SK-N-SH (cell line): ENCODE measurements around the gene AGAP1. TPM values are rescaled to one million over a fixed set of nuclear protein-coding genes. Genes with fewer than 3 reads are reported as not detected.

Source experiments
- CTCF ChIA-PET: fragments of 300-600, 350-600 bp; formaldehyde crosslinking; extraction: SDS; loops from one replicate; lab custom pipeline; 2021; lab: Yijun Ruan, JAX
- POLR2A ChIA-PET: fragments of 350-600 bp; sonication (Branson Sonifier 250); formaldehyde crosslinking; extraction: SDS; loops from one replicate; lab custom pipeline; 2020; ENCODE audit warnings: antibody characterized with exemption, inconsistent platforms; lab: Yijun Ruan, JAX
- DNase-seq: peaks from one replicate; pipeline ENCODE4 v3.0.0; 2012
- H2AFZ ChIP-seq: fragments of 200-600 bp; sonication (generic); 2 replicates; pipeline ENCODE4 v1.8.1; 2016; ENCODE audit warnings: antibody characterized with exemption, mild to moderate bottlenecking, low read depth
- H3F3A ChIP-seq: fragments of 200-600 bp; sonication (generic); replicated peaks from 2 replicates; pipeline ENCODE3; 2016; ENCODE audit warnings: antibody characterized with exemption, mild to moderate bottlenecking; ENCODE audit not compliant: insufficient read depth
- H3K27ac ChIP-seq, 2 experiments: fragments of 200-500 bp in 1 of 2; fragments of 200-600 bp in 1 of 2; sonication (Bioruptor generic) in 1 of 2; sonication (generic), shearing (Covaris generic) in 1 of 2; 2 replicates each; pipeline versions ENCODE4 v1.5.1 to v1.6.1; 2014 to 2016; ENCODE audit warnings: low read depth in 2 of 2, inconsistent platforms in 1 of 2, low read length in 1 of 2, mild to moderate bottlenecking in 1 of 2, mixed read lengths in 1 of 2
- H3K27me3 ChIP-seq: fragments of 200-600 bp; sonication (generic), shearing (Covaris generic); 2 replicates; pipeline ENCODE4 v1.6.1; 2016; ENCODE audit warnings: mixed run types; ENCODE audit not compliant: insufficient read depth
- H3K36me3 ChIP-seq, 2 experiments: fragments of 200-500 bp in 1 of 2; fragments of 200-600 bp in 1 of 2; sonication (Bioruptor generic) in 1 of 2; sonication (generic) in 1 of 2; replicated peaks in 1 of 2; 2 replicates each; pipeline versions ENCODE3 to v1.5.1; 2014 to 2016; ENCODE audit warnings: low read length in 1 of 2, mild to moderate bottlenecking in 1 of 2; ENCODE audit not compliant: insufficient read depth in 2 of 2, control insufficient read depth in 1 of 2
- H3K4me1 ChIP-seq, 2 experiments: fragments of 200-500 bp in 1 of 2; fragments of 200-600 bp in 1 of 2; sonication (Bioruptor generic) in 1 of 2; sonication (generic), shearing (Covaris generic) in 1 of 2; 2 replicates each; pipeline versions ENCODE4 v1.5.1 to v1.6.1; 2014 to 2016; ENCODE audit warnings: low read depth in 1 of 2, low read length in 1 of 2, mixed run types in 1 of 2; ENCODE audit not compliant: insufficient read depth in 2 of 2, control insufficient read depth in 1 of 2
- H3K4me2 ChIP-seq: fragments of 200-600 bp; sonication (generic), shearing (Covaris generic); 2 replicates; pipeline ENCODE4 v1.6.1; 2017; ENCODE audit warnings: mixed run types
- H3K4me3 ChIP-seq, 2 experiments: fragments of 200-500 bp in 1 of 2; fragments of 200-600 bp in 1 of 2; sonication (Bioruptor generic) in 1 of 2; sonication (generic), shearing (Covaris generic) in 1 of 2; 2 replicates each; pipeline versions ENCODE4 v1.5.1 to v1.8.1; 2014 to 2016; ENCODE audit warnings: low read depth in 2 of 2, inconsistent platforms in 1 of 2, low read length in 1 of 2, mild to moderate bottlenecking in 1 of 2, mixed read lengths in 1 of 2, moderate library complexity in 1 of 2
- H3K79me2 ChIP-seq: fragments of 200-600 bp; sonication (generic); 2 replicates; pipeline ENCODE4 v1.8.1; 2017; ENCODE audit warnings: mild to moderate bottlenecking; ENCODE audit not compliant: insufficient read depth
- H3K9ac ChIP-seq: fragments of 200-600 bp; sonication (generic); 2 replicates; pipeline ENCODE4 v1.6.1; 2017; ENCODE audit warnings: mixed run types
- H3K9me2 ChIP-seq: fragments of 200-600 bp; sonication (generic); 2 replicates; pipeline ENCODE4 v1.6.1; 2017; ENCODE audit warnings: mixed run types
- H3K9me3 ChIP-seq: fragments of 200-600 bp; sonication (generic); 2 replicates; pipeline ENCODE4 v1.6.1; 2017; ENCODE audit warnings: mixed run types, mild to moderate bottlenecking, moderate library complexity
- H4K20me1 ChIP-seq: fragments of 200-600 bp; sonication (generic); 2 replicates; pipeline ENCODE4 v1.6.1; 2017; ENCODE audit warnings: mild to moderate bottlenecking, mixed run types; ENCODE audit not compliant: insufficient read depth
- CHD2 ChIP-seq: fragments of 150-350 bp; IDR thresholded peaks from 2 replicates; pipeline ENCODE4 v1.6.1; 2018; ENCODE audit warnings: low read length; ENCODE audit not compliant: partially characterized antibody
- EP300 ChIP-seq, 2 experiments: IDR thresholded peaks; 2 replicates each; pipeline versions ENCODE4 v1.4.0 to v1.6.1; 2012; ENCODE audit warnings: borderline replicate concordance in 1 of 2, low read depth in 1 of 2, low read length in 1 of 2
- FOSL2 ChIP-seq: IDR thresholded peaks from 2 replicates; pipeline ENCODE4 v1.4.0; 2012; ENCODE audit warnings: low read depth, mild to moderate bottlenecking, moderate library complexity, borderline replicate concordance
- MEF2A ChIP-seq: IDR thresholded peaks from 2 replicates; pipeline ENCODE4 v1.4.0; 2012; ENCODE audit warnings: low read depth, borderline replicate concordance
- NFIC ChIP-seq: IDR thresholded peaks from 2 replicates; pipeline ENCODE4 v1.4.0; 2012; ENCODE audit warnings: borderline replicate concordance
- NRF1 ChIP-seq: IDR thresholded peaks from 2 replicates; pipeline ENCODE4 v1.6.1; 2012; ENCODE audit warnings: low read depth, mild to moderate bottlenecking, low read length
- PBX3 ChIP-seq: IDR thresholded peaks from 2 replicates; pipeline ENCODE4; 2012
- POLR2AphosphoS5 ChIP-seq: IDR thresholded peaks from 2 replicates; pipeline ENCODE4 v1.6.1; 2012; ENCODE audit warnings: low read depth, low read length
- RAD21 ChIP-seq: IDR thresholded peaks from 2 replicates; pipeline ENCODE4 v1.6.1; 2012; ENCODE audit warnings: mild to moderate bottlenecking, low read length
- RCOR1 ChIP-seq: fragments of 150-350 bp; IDR thresholded peaks from 2 replicates; pipeline ENCODE4 v1.6.1; 2017; ENCODE audit warnings: antibody characterized with exemption, low read length
- REST ChIP-seq: IDR thresholded peaks from 2 replicates; pipeline ENCODE4 v1.6.1; 2012; ENCODE audit warnings: mild to moderate bottlenecking, low read depth, low read length, moderate library complexity
- RFX5 ChIP-seq: IDR thresholded peaks from 2 replicates; pipeline ENCODE4 v1.6.1; 2012; ENCODE audit warnings: mild to moderate bottlenecking, improper control_type of control experiment, low read length
- TCF12 ChIP-seq: IDR thresholded peaks from 2 replicates; pipeline ENCODE4 v1.4.0; 2012
- YY1 ChIP-seq: IDR thresholded peaks from 2 replicates; pipeline ENCODE4 v1.4.0; 2012; ENCODE audit warnings: low read depth, mild to moderate bottlenecking
- WGBS: methylation state at CpG from one replicate; pipeline ENCODE4 v1.1.6; 2017; ENCODE audit warnings: low lambda C conversion rate; 5-methylcytosine and 5-hydroxymethylcytosine counted together
- polyA plus RNA-seq, 3 experiments: library from polyadenylated mRNA; depleted of rRNA; stranded (reverse); fragments of >200 nt; gene quantifications; 2 replicates each; pipeline ENCODE4 v1.2.3, GENCODE V29; 2012
- TF ChIP-seq, protein P1 (sequence below): fragments of 200-600 bp; sonication (generic); IDR thresholded peaks from 2 replicates; pipeline ENCODE4 v1.6.1; 2017; ENCODE audit warnings: antibody characterized with exemption, mild to moderate bottlenecking, moderate library complexity
- TF ChIP-seq, protein P2 (sequence below): IDR thresholded peaks from 2 replicates; pipeline ENCODE4 v1.4.0; 2012; ENCODE audit warnings: low read depth, borderline replicate concordance
- TF ChIP-seq, protein P3 (sequence below): IDR thresholded peaks from 2 replicates; pipeline ENCODE4 v1.4.0; 2012; ENCODE audit warnings: low read depth, borderline replicate concordance

Gene AGAP1
- polyA plus RNA-seq, 1 of the 3 experiments (the other 2 are of a cell fraction): 8.8 TPM

DNA sequence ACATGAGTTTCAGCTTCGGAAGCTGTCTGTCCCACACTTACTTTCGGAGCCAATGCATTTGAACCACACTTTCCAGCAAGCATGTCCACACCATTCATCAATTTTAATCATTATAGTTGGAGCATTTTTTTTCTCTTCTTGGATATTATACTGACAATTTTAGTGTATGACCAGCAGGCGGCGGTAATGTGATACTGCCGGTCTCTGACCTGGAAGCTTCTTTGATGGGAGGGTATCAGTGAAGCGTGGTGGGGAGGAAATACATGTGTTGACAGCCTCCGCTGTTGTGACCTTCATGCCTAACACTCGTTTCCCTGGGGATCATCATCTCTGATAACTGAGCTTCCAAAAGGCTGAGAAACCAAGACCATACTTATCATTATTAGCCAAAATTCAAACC lies 442.6 kb downstream of the AGAP1 start:
- Histone ChIP-seq H3K9ac (no peak overlapping the region), H3K9me2 (no peaks in the 10 kb centered on the region), H3K27ac (no peak overlapping the region), H4K20me1 (no peaks in the 10 kb centered on the region), H3K36me3 (peaks cover 0 to 9% of the 10 kb centered on the region in 2 experiments), H3K79me2 (no peaks in the 10 kb centered on the region), H3K4me3 (peak overlapping the region in 1 of 2 experiments; percentile 17; a peak in 1 of 4 replicates), H3K4me1 (peaks cover 9 to 18% of the 10 kb centered on the region in 2 experiments; a peak in 2 of 4 replicates), H3K9me3 (no peaks in the 10 kb centered on the region), H2AFZ (no peak overlapping the region), H3K27me3 (no peaks in the 10 kb centered on the region), H3F3A (peaks cover 13% of the 10 kb centered on the region), H3K4me2 (no peak overlapping the region)
- TF ChIP-seq TCF12: no peak
- TF ChIP-seq, protein P1, sequence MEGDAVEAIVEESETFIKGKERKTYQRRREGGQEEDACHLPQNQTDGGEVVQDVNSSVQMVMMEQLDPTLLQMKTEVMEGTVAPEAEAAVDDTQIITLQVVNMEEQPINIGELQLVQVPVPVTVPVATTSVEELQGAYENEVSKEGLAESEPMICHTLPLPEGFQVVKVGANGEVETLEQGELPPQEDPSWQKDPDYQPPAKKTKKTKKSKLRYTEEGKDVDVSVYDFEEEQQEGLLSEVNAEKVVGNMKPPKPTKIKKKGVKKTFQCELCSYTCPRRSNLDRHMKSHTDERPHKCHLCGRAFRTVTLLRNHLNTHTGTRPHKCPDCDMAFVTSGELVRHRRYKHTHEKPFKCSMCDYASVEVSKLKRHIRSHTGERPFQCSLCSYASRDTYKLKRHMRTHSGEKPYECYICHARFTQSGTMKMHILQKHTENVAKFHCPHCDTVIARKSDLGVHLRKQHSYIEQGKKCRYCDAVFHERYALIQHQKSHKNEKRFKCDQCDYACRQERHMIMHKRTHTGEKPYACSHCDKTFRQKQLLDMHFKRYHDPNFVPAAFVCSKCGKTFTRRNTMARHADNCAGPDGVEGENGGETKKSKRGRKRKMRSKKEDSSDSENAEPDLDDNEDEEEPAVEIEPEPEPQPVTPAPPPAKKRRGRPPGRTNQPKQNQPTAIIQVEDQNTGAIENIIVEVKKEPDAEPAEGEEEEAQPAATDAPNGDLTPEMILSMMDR: peak; percentile 45
- 88% methylated on average over 8 of the region's 8 CpGs for WGBS
- ChIA-PET CTCF (interaction anchor here (0.8 to 1.7 kb wide), 6 partner anchors 8 to 244 kb away, joined by 3 to 8 read pairs (median 3); no protein-coding TSS in a partner anchor), POLR2A (no interaction called here)
- DNase-seq: no peak

DNA sequence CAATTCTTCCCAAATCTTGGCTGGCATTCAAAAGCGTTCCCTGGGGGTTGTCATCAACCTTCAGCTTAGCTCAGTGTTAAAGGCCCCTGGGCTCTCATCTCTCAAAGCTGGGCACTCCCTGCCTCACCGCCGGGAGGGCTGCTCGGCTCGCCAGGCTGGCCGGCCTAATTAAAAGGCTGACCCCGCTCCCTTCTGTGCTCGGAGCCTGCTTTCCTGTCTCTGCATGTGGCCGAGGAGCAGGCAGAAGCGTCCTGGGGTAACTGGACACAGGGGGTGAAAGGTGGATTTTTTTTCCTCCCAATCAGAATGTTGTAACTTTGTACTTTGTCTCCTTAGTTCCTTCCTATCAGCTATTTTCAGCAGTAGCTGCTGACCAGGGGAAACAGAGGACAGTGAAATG lies 443.2 kb downstream of the AGAP1 start:
- ChIA-PET POLR2A (no interaction called here), CTCF (interaction anchor here (0.8 to 1.7 kb wide), 5 partner anchors 20 to 243 kb away, joined by 3 to 8 read pairs (median 3); no protein-coding TSS in a partner anchor)

More for the DNA sequence above, 443.2 kb downstream of the AGAP1 start:
- no peak for DNase-seq
- Histone ChIP-seq H3F3A (peaks cover 13% of the 10 kb centered on the region), H3K9ac (no peak overlapping the region), H3K27me3 (no peaks in the 10 kb centered on the region), H3K4me3 (no peak overlapping the region), H3K27ac (no peak overlapping the region), H3K36me3 (peaks cover 0 to 3% of the 10 kb centered on the region in 2 experiments), H2AFZ (no peak overlapping the region), H3K4me1 (peaks cover 9 to 18% of the 10 kb centered on the region in 2 experiments; a peak in 2 of 4 replicates), H3K9me3 (no peaks in the 10 kb centered on the region), H4K20me1 (no peaks in the 10 kb centered on the region), H3K4me2 (no peak overlapping the region), H3K9me2 (no peaks in the 10 kb centered on the region), H3K79me2 (no peaks in the 10 kb centered on the region)
- no peak for TF ChIP-seq RAD21
- TF ChIP-seq YY1: no peak
- no peak for TF ChIP-seq RCOR1
- no peak for TF ChIP-seq CHD2
- no peak for TF ChIP-seq TCF12
- TF ChIP-seq, protein P2, sequence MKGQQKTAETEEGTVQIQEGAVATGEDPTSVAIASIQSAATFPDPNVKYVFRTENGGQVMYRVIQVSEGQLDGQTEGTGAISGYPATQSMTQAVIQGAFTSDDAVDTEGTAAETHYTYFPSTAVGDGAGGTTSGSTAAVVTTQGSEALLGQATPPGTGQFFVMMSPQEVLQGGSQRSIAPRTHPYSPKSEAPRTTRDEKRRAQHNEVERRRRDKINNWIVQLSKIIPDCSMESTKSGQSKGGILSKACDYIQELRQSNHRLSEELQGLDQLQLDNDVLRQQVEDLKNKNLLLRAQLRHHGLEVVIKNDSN: no peak
- no peak for TF ChIP-seq NFIC
- no peak for TF ChIP-seq POLR2AphosphoS5
- TF ChIP-seq, protein P3, sequence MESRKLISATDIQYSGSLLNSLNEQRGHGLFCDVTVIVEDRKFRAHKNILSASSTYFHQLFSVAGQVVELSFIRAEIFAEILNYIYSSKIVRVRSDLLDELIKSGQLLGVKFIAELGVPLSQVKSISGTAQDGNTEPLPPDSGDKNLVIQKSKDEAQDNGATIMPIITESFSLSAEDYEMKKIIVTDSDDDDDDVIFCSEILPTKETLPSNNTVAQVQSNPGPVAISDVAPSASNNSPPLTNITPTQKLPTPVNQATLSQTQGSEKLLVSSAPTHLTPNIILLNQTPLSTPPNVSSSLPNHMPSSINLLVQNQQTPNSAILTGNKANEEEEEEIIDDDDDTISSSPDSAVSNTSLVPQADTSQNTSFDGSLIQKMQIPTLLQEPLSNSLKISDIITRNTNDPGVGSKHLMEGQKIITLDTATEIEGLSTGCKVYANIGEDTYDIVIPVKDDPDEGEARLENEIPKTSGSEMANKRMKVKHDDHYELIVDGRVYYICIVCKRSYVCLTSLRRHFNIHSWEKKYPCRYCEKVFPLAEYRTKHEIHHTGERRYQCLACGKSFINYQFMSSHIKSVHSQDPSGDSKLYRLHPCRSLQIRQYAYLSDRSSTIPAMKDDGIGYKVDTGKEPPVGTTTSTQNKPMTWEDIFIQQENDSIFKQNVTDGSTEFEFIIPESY: no peak
- TF ChIP-seq RFX5: no peak
- no peak for TF ChIP-seq PBX3
- no peak for TF ChIP-seq EP300 (IDR thresholded peaks at IDR 0.05; ENCODE audit: borderline replicate concordance in 1 of 2, low read depth in 1 of 2, low read length in 1 of 2)
- TF ChIP-seq NRF1: no peak
- TF ChIP-seq MEF2A: no peak
- no peak for TF ChIP-seq REST
- TF ChIP-seq FOSL2: no peak
- WGBS: 91% methylated on average over 10 of the region's 10 CpGs
